ENCODE results near the gene IQUB. TPM values are rescaled to one million over a fixed set of nuclear protein-coding genes. Genes with fewer than 3 reads are reported as not detected.

The IQUB gene
- polyA plus RNA-seq, 2 donors: 0.05 to 0.06 TPM

GRCh38 chr7:123570390-123571182, 36.2 kb upstream of the IQUB start:
- no peaks in the 10 kb centered on the region for H3K4me1 ChIP-seq (ENCODE audit: control insufficient read depth in 2 of 2, insufficient read depth in 2 of 2, low read length in 1 of 2)
- H3K36me3 ChIP-seq (ENCODE audit: control insufficient read depth in 2 of 2, insufficient read depth in 2 of 2, low read length in 1 of 2): no peaks in the 10 kb centered on the region
- H3K4me3 ChIP-seq (ENCODE audit: low read depth in 1 of 2, low read length in 2 of 2): no peak overlapping the region
- no peaks in the 10 kb centered on the region for H3K9me3 ChIP-seq (ENCODE audit: control insufficient read depth in 2 of 2, insufficient read depth in 1 of 2, low read depth in 1 of 2, low read length in 1 of 2)
- no peak overlapping the region for H3K27ac ChIP-seq (ENCODE audit: low read depth in 2 of 2, low read length in 1 of 2)
- WGBS, 2 donors: 54 to 60% methylated on average over 4 of the region's 4 CpGs
- H3K27me3 ChIP-seq (ENCODE audit: control insufficient read depth in 1 of 2, insufficient read depth in 2 of 2, low read length in 2 of 2): no peaks in the 10 kb centered on the region

GRCh38 chr7:123569352-123570010, 35.1 kb upstream of the IQUB start:
- no peaks in the 10 kb centered on the region for H3K27me3 ChIP-seq (ENCODE audit: control insufficient read depth in 1 of 2, insufficient read depth in 2 of 2, low read length in 2 of 2)
- H3K36me3 ChIP-seq (ENCODE audit: control insufficient read depth in 2 of 2, insufficient read depth in 2 of 2, low read length in 1 of 2): no peaks in the 10 kb centered on the region
- WGBS, 2 donors: 51 to 56% methylated on average over 2 of the region's 2 CpGs
- no peak overlapping the region for H3K4me3 ChIP-seq (ENCODE audit: low read depth in 1 of 2, low read length in 2 of 2)
- no peaks in the 10 kb centered on the region for H3K4me1 ChIP-seq (ENCODE audit: control insufficient read depth in 2 of 2, insufficient read depth in 2 of 2, low read length in 1 of 2)
- no peak overlapping the region for H3K27ac ChIP-seq (ENCODE audit: low read depth in 2 of 2, low read length in 1 of 2)
- H3K9me3 ChIP-seq (ENCODE audit: control insufficient read depth in 2 of 2, insufficient read depth in 1 of 2, low read depth in 1 of 2, low read length in 1 of 2): no peaks in the 10 kb centered on the region

- Histone ChIP-seq H3K4me1 (ENCODE audit: control insufficient read depth in 2 of 2, insufficient read depth in 2 of 2, low read length in 1 of 2) (no peaks in the 10 kb centered on the region), H3K27me3 (ENCODE audit: control insufficient read depth in 1 of 2, insufficient read depth in 2 of 2, low read length in 2 of 2) (no peaks in the 10 kb centered on the region), H3K36me3 (ENCODE audit: control insufficient read depth in 2 of 2, insufficient read depth in 2 of 2, low read length in 1 of 2) (no peaks in the 10 kb centered on the region), H3K9me3 (ENCODE audit: control insufficient read depth in 2 of 2, insufficient read depth in 1 of 2, low read depth in 1 of 2, low read length in 1 of 2) (no peaks in the 10 kb centered on the region), H3K27ac (ENCODE audit: low read depth in 2 of 2, low read length in 1 of 2) (no peak overlapping the region), H3K4me3 (ENCODE audit: low read depth in 1 of 2, low read length in 2 of 2) (no peak overlapping the region)
Observed at GRCh38 chr7:123562121-123562520, 27.7 kb upstream of the IQUB start.

- Histone ChIP-seq H3K4me1 (ENCODE audit: control insufficient read depth in 2 of 2, insufficient read depth in 2 of 2, low read length in 1 of 2) (no peaks in the 10 kb centered on the region), H3K9me3 (ENCODE audit: control insufficient read depth in 2 of 2, insufficient read depth in 1 of 2, low read depth in 1 of 2, low read length in 1 of 2) (no peaks in the 10 kb centered on the region), H3K36me3 (ENCODE audit: control insufficient read depth in 2 of 2, insufficient read depth in 2 of 2, low read length in 1 of 2) (no peaks in the 10 kb centered on the region), H3K27me3 (ENCODE audit: control insufficient read depth in 1 of 2, insufficient read depth in 2 of 2, low read length in 2 of 2) (no peaks in the 10 kb centered on the region), H3K4me3 (ENCODE audit: low read depth in 1 of 2, low read length in 2 of 2) (peak overlapping the region; percentile 79 to 99), H3K27ac (ENCODE audit: low read depth in 2 of 2, low read length in 1 of 2) (peak overlapping the region; percentile 68 to 69)
- WGBS, 2 donors: 47 to 56% methylated on average over 4 of the region's 4 CpGs
Observed at GRCh38 chr7:123558289-123558874, 24.0 kb upstream of the IQUB start.

GRCh38 chr7:123557398-123558288, 23.2 kb upstream of the IQUB start, which contains the start of gene NDUFA5:
TSS of gene NDUFA5 (minus strand) at chr7:123557818. CDS start at chr7:123557795, 23 bp downstream.
- WGBS, 2 donors: 1% methylated on average over 40 of the region's 40 CpGs
- peaks cover 0 to 3% of the 10 kb centered on the region in 2 donors for H3K36me3 ChIP-seq (ENCODE audit: control insufficient read depth in 2 of 2, insufficient read depth in 2 of 2, low read length in 1 of 2)
- peak within 1 kb of the TSS; percentile 88 to 96 for H3K27ac ChIP-seq (ENCODE audit: low read depth in 2 of 2, low read length in 1 of 2)
- H3K9me3 ChIP-seq (ENCODE audit: control insufficient read depth in 2 of 2, insufficient read depth in 1 of 2, low read depth in 1 of 2, low read length in 1 of 2): peaks cover 0 to under 1% of the 10 kb centered on the region in 2 donors
- H3K4me1 ChIP-seq (ENCODE audit: control insufficient read depth in 2 of 2, insufficient read depth in 2 of 2, low read length in 1 of 2): no peaks in the 10 kb centered on the region
- no peaks in the 10 kb centered on the region for H3K27me3 ChIP-seq (ENCODE audit: control insufficient read depth in 1 of 2, insufficient read depth in 2 of 2, low read length in 2 of 2)
- peak within 1 kb of the TSS; percentile 79 to 99 for H3K4me3 ChIP-seq (ENCODE audit: low read depth in 1 of 2, low read length in 2 of 2)

- Histone ChIP-seq H3K4me3 (ENCODE audit: low read depth in 1 of 2, low read length in 2 of 2) (peak overlapping the region; percentile 79 to 99), H3K9me3 (ENCODE audit: control insufficient read depth in 2 of 2, insufficient read depth in 1 of 2, low read depth in 1 of 2, low read length in 1 of 2) (peaks cover 0 to 2% of the 10 kb centered on the region in 2 donors), H3K4me1 (ENCODE audit: control insufficient read depth in 2 of 2, insufficient read depth in 2 of 2, low read length in 1 of 2) (no peaks in the 10 kb centered on the region), H3K27ac (ENCODE audit: low read depth in 2 of 2, low read length in 1 of 2) (peak overlapping the region in 1 of 2 donors; percentile 96), H3K36me3 (ENCODE audit: control insufficient read depth in 2 of 2, insufficient read depth in 2 of 2, low read length in 1 of 2) (peaks cover 0 to 3% of the 10 kb centered on the region in 2 donors), H3K27me3 (ENCODE audit: control insufficient read depth in 1 of 2, insufficient read depth in 2 of 2, low read length in 2 of 2) (no peaks in the 10 kb centered on the region)
- WGBS, 2 donors: 2 to 4% methylated on average over 12 of the region's 12 CpGs
Observed at GRCh38 chr7:123557016-123557397, 22.6 kb upstream of the IQUB start.

- Histone ChIP-seq H3K9me3 (ENCODE audit: control insufficient read depth in 2 of 2, insufficient read depth in 1 of 2, low read depth in 1 of 2, low read length in 1 of 2) (peaks cover 0 to 2% of the 10 kb centered on the region in 2 donors), H3K27me3 (ENCODE audit: control insufficient read depth in 1 of 2, insufficient read depth in 2 of 2, low read length in 2 of 2) (no peaks in the 10 kb centered on the region), H3K36me3 (ENCODE audit: control insufficient read depth in 2 of 2, insufficient read depth in 2 of 2, low read length in 1 of 2) (peaks cover 0 to 3% of the 10 kb centered on the region in 2 donors), H3K27ac (ENCODE audit: low read depth in 2 of 2, low read length in 1 of 2) (no peak overlapping the region), H3K4me1 (ENCODE audit: control insufficient read depth in 2 of 2, insufficient read depth in 2 of 2, low read length in 1 of 2) (no peaks in the 10 kb centered on the region), H3K4me3 (ENCODE audit: low read depth in 1 of 2, low read length in 2 of 2) (no peak overlapping the region)
Observed at GRCh38 chr7:123555484-123555883, 21.1 kb upstream of the IQUB start.

GRCh38 chr7:123553159-123553558, 18.8 kb upstream of the IQUB start:
- Histone ChIP-seq H3K27me3 (ENCODE audit: control insufficient read depth in 1 of 2, insufficient read depth in 2 of 2, low read length in 2 of 2) (no peaks in the 10 kb centered on the region), H3K36me3 (ENCODE audit: control insufficient read depth in 2 of 2, insufficient read depth in 2 of 2, low read length in 1 of 2) (peaks cover 3% of the 10 kb centered on the region in 2 donors), H3K9me3 (ENCODE audit: control insufficient read depth in 2 of 2, insufficient read depth in 1 of 2, low read depth in 1 of 2, low read length in 1 of 2) (peaks cover 0 to 2% of the 10 kb centered on the region in 2 donors), H3K27ac (ENCODE audit: low read depth in 2 of 2, low read length in 1 of 2) (no peak overlapping the region), H3K4me3 (ENCODE audit: low read depth in 1 of 2, low read length in 2 of 2) (no peak overlapping the region), H3K4me1 (ENCODE audit: control insufficient read depth in 2 of 2, insufficient read depth in 2 of 2, low read length in 1 of 2) (no peaks in the 10 kb centered on the region)
- 89% methylated on average over 3 of the region's 3 CpGs for WGBS, 2 donors

- no peaks in the 10 kb centered on the region for H3K27me3 ChIP-seq (ENCODE audit: control insufficient read depth in 1 of 2, insufficient read depth in 2 of 2, low read length in 2 of 2)
- H3K9me3 ChIP-seq (ENCODE audit: control insufficient read depth in 2 of 2, insufficient read depth in 1 of 2, low read depth in 1 of 2, low read length in 1 of 2): peaks cover 0 to 2% of the 10 kb centered on the region in 2 donors
- no peaks in the 10 kb centered on the region for H3K4me1 ChIP-seq (ENCODE audit: control insufficient read depth in 2 of 2, insufficient read depth in 2 of 2, low read length in 1 of 2)
- H3K36me3 ChIP-seq (ENCODE audit: control insufficient read depth in 2 of 2, insufficient read depth in 2 of 2, low read length in 1 of 2): peaks cover 3% of the 10 kb centered on the region in 2 donors
- H3K27ac ChIP-seq (ENCODE audit: low read depth in 2 of 2, low read length in 1 of 2): no peak overlapping the region
- 94 to 99% methylated on average over 2 of the region's 2 CpGs for WGBS, 2 donors
- no peak overlapping the region for H3K4me3 ChIP-seq (ENCODE audit: low read depth in 1 of 2, low read length in 2 of 2)
Observed at GRCh38 chr7:123552641-123553040, 18.2 kb upstream of the IQUB start.

Data from esophagus (tissue), 2 donors.